ENCODE measurements around the gene HLA-DMA. TPM values are rescaled to one million over a fixed set of nuclear protein-coding genes. Genes with fewer than 3 reads are reported as not detected.

Gene HLA-DMA
- total and polyA plus RNA-seq, 2 of the 13 experiments (the other 11 are each of a cell fraction or from before 2014, with no cell fraction given) = 0.70 to 0.71 TPM

DNA sequence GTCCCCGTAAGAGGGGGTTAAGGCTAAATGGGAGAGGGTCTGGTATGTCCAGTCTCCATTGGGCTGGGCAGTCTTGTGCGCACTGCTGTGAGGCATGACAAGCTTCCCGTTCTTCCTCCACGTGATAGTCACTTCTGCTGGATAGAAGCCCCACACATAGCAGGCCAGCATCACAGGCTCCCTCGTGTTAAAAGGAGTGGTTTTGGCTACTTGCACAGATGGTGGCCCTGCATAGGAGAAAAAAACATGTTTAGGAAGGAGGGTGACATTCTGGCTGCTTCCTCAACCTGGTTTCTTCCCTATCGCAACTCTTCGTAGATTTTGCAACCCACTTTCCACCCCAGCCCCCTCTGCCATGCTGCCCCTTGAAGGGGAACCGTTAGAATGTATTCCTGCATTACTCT lies 15.7 kb downstream of the HLA-DMA start:
- H3K27me3 ChIP-seq (ENCODE audit: control insufficient read depth in 1 of 2, insufficient read depth in 2 of 2, low read length in 2 of 2) = peaks cover 2 to 34% of the 10 kb centered on the region in 2 experiments; a peak in 3 of 5 replicates
- ChIA-PET POLR2A (no interaction called here), CTCF (ENCODE audit: low intra/inter-chr PET ratio, low total read pairs) (interaction anchor here (1.3 to 6.2 kb wide), 2 partner anchors 47 to 48 kb away, joined by 4 to 103 read pairs; no protein-coding TSS in a partner anchor)
- in situ Hi-C loops (cut with HindIII; ENCODE audit: extremely low pct_ligation_motif_present, low pct_unique_long_range_greater_than_20kb) (loop anchor here (5.0 kb wide), 1 partner anchor 45 kb away; no protein-coding TSS in a partner anchor), intact Hi-C loops (cut with micrococcal nuclease; ENCODE audit: unreplicated experiment) (no loop called here)
- peaks cover 7% of the 10 kb centered on the region for H3K4me1 ChIP-seq (ENCODE audit: insufficient read depth, low read length)
- BruUV-seq (replicated peaks) = no TSS peak
- no peak for ATAC-seq
- FAIRE-seq = no peak
- H4K20me1 ChIP-seq (ENCODE audit: insufficient read depth, low read length) = no peaks in the 10 kb centered on the region
- DNase-seq (ENCODE audit: low spot score) = no peak
- no peak overlapping the region for H2AFZ ChIP-seq (ENCODE audit: low read length)
- H3K36me3 ChIP-seq (replicated peaks in 1 of 2; ENCODE audit: control insufficient read depth in 1 of 2, insufficient read depth in 2 of 2, low read length in 2 of 2) = no peaks in the 10 kb centered on the region
- 28% methylated on average over 8 of the region's 8 CpGs for WGBS (ENCODE audit: low lambda C conversion rate)
- no peaks in the 10 kb centered on the region for H3K79me2 ChIP-seq (ENCODE audit: insufficient read depth, low read length)
- no peak overlapping the region for H3K4me2 ChIP-seq (ENCODE audit: low read depth, low read length)
- H3K9me3 ChIP-seq (ENCODE audit: low read length) = no peaks in the 10 kb centered on the region
- no peak overlapping the region for H3K27ac ChIP-seq (ENCODE audit: extremely low read length, insufficient read depth, low read length)
- H3K9ac ChIP-seq (ENCODE audit: insufficient read depth, low read depth, low read length) = no peak overlapping the region
- no peak overlapping the region for H3K4me3 ChIP-seq (replicated peaks in 1 of 3; ENCODE audit: insufficient read depth in 1 of 3, low read depth in 2 of 3, low read length in 3 of 3)
- TF ChIP-seq KLF15 (CRISPR knock-in tag; IDR thresholded peaks at IDR 0.05; ENCODE audit: borderline replicate concordance) = no peak
- no peak for TF ChIP-seq SP2 (CRISPR knock-in tag; IDR thresholded peaks at IDR 0.05)
- TF ChIP-seq ZNF251 (CRISPR knock-in tag; IDR thresholded peaks at IDR 0.05) = no peak
- TF ChIP-seq SALL1 (CRISPR knock-in tag; IDR thresholded peaks at IDR 0.05) = no peak
- no peak for TF ChIP-seq ZFP62 (CRISPR knock-in tag; IDR thresholded peaks at IDR 0.05)
- TF ChIP-seq, protein P1, sequence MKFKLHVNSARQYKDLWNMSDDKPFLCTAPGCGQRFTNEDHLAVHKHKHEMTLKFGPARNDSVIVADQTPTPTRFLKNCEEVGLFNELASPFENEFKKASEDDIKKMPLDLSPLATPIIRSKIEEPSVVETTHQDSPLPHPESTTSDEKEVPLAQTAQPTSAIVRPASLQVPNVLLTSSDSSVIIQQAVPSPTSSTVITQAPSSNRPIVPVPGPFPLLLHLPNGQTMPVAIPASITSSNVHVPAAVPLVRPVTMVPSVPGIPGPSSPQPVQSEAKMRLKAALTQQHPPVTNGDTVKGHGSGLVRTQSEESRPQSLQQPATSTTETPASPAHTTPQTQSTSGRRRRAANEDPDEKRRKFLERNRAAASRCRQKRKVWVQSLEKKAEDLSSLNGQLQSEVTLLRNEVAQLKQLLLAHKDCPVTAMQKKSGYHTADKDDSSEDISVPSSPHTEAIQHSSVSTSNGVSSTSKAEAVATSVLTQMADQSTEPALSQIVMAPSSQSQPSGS (CRISPR knock-in tag; IDR thresholded peaks at IDR 0.05) = no peak
- TF ChIP-seq CAMTA2 (CRISPR knock-in tag; IDR thresholded peaks at IDR 0.05; ENCODE audit: borderline replicate concordance) = no peak
- TF ChIP-seq, protein P2, sequence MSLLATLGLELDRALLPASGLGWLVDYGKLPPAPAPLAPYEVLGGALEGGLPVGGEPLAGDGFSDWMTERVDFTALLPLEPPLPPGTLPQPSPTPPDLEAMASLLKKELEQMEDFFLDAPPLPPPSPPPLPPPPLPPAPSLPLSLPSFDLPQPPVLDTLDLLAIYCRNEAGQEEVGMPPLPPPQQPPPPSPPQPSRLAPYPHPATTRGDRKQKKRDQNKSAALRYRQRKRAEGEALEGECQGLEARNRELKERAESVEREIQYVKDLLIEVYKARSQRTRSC (CRISPR knock-in tag; IDR thresholded peaks at IDR 0.05; ENCODE audit: low read depth) = no peak
- TF ChIP-seq RELA (CRISPR knock-in tag; IDR thresholded peaks at IDR 0.05) = no peak
- TF ChIP-seq, protein P3, sequence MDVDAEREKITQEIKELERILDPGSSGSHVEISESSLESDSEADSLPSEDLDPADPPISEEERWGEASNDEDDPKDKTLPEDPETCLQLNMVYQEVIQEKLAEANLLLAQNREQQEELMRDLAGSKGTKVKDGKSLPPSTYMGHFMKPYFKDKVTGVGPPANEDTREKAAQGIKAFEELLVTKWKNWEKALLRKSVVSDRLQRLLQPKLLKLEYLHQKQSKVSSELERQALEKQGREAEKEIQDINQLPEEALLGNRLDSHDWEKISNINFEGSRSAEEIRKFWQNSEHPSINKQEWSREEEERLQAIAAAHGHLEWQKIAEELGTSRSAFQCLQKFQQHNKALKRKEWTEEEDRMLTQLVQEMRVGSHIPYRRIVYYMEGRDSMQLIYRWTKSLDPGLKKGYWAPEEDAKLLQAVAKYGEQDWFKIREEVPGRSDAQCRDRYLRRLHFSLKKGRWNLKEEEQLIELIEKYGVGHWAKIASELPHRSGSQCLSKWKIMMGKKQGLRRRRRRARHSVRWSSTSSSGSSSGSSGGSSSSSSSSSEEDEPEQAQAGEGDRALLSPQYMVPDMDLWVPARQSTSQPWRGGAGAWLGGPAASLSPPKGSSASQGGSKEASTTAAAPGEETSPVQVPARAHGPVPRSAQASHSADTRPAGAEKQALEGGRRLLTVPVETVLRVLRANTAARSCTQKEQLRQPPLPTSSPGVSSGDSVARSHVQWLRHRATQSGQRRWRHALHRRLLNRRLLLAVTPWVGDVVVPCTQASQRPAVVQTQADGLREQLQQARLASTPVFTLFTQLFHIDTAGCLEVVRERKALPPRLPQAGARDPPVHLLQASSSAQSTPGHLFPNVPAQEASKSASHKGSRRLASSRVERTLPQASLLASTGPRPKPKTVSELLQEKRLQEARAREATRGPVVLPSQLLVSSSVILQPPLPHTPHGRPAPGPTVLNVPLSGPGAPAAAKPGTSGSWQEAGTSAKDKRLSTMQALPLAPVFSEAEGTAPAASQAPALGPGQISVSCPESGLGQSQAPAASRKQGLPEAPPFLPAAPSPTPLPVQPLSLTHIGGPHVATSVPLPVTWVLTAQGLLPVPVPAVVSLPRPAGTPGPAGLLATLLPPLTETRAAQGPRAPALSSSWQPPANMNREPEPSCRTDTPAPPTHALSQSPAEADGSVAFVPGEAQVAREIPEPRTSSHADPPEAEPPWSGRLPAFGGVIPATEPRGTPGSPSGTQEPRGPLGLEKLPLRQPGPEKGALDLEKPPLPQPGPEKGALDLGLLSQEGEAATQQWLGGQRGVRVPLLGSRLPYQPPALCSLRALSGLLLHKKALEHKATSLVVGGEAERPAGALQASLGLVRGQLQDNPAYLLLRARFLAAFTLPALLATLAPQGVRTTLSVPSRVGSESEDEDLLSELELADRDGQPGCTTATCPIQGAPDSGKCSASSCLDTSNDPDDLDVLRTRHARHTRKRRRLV (CRISPR knock-in tag; IDR thresholded peaks at IDR 0.05) = no peak
- no peak for TF ChIP-seq MAF1 (CRISPR knock-in tag; IDR thresholded peaks at IDR 0.05; ENCODE audit: borderline replicate concordance)
- TF ChIP-seq, protein P4, sequence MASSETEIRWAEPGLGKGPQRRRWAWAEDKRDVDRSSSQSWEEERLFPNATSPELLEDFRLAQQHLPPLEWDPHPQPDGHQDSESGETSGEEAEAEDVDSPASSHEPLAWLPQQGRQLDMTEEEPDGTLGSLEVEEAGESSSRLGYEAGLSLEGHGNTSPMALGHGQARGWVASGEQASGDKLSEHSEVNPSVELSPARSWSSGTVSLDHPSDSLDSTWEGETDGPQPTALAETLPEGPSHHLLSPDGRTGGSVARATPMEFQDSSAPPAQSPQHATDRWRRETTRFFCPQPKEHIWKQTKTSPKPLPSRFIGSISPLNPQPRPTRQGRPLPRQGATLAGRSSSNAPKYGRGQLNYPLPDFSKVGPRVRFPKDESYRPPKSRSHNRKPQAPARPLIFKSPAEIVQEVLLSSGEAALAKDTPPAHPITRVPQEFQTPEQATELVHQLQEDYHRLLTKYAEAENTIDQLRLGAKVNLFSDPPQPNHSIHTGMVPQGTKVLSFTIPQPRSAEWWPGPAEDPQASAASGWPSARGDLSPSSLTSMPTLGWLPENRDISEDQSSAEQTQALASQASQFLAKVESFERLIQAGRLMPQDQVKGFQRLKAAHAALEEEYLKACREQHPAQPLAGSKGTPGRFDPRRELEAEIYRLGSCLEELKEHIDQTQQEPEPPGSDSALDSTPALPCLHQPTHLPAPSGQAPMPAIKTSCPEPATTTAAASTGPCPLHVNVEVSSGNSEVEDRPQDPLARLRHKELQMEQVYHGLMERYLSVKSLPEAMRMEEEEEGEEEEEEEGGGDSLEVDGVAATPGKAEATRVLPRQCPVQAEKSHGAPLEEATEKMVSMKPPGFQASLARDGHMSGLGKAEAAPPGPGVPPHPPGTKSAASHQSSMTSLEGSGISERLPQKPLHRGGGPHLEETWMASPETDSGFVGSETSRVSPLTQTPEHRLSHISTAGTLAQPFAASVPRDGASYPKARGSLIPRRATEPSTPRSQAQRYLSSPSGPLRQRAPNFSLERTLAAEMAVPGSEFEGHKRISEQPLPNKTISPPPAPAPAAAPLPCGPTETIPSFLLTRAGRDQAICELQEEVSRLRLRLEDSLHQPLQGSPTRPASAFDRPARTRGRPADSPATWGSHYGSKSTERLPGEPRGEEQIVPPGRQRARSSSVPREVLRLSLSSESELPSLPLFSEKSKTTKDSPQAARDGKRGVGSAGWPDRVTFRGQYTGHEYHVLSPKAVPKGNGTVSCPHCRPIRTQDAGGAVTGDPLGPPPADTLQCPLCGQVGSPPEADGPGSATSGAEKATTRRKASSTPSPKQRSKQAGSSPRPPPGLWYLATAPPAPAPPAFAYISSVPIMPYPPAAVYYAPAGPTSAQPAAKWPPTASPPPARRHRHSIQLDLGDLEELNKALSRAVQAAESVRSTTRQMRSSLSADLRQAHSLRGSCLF (CRISPR knock-in tag; IDR thresholded peaks at IDR 0.05; ENCODE audit: borderline replicate concordance) = no peak
